GM12878 (cell line): Measurements from ENCODE around the gene NACAD. TPM values are rescaled to one million over a fixed set of nuclear protein-coding genes. Genes with fewer than 3 reads are reported as not detected.

Experiments used
- ATAC-seq: fragments of 200-7000 bp; cut with Tn5 transposase; 3 replicates; pipeline ENCODE4 v1.9.1; 2020; ENCODE audit warnings: mild to moderate bottlenecking, moderate library complexity
- BruUV-seq: library from RNA; stranded (reverse); fragments of 400-500 nt; replicated peaks from 2 replicates; lab custom pipeline; 2021; lab: Mats Ljungman, UMichigan
- CTCF ChIA-PET: fragments of 300-600 bp; sonication (Branson Sonifier 250); formaldehyde crosslinking; extraction: SDS; loops from one replicate; lab custom pipeline; 2021; ENCODE audit warnings: inconsistent platforms; lab: Yijun Ruan, JAX
- POLR2A ChIA-PET: fragments of 350-600 bp; formaldehyde crosslinking; extraction: SDS; loops from one replicate; lab custom pipeline; 2021; ENCODE audit warnings: inconsistent platforms; lab: Charles Lee
- RAD21 ChIA-PET: fragments of 300-600 bp; sonication (Branson Sonifier 250); formaldehyde crosslinking; loops from one replicate; lab custom pipeline; 2023; ENCODE audit warnings: antibody characterized with exemption; ENCODE audit not compliant: unreplicated experiment; lab: Charles Lee
- SMC1A ChIA-PET: fragments of 300-600 bp; sonication (Branson Sonifier 250); formaldehyde crosslinking; loops from one replicate; lab custom pipeline; 2023; ENCODE audit not compliant: unreplicated experiment, uncharacterized antibody; lab: Charles Lee
- DNase-seq: peaks from one replicate; pipeline ENCODE4 v3.0.0-alpha.2; 2011; ENCODE audit warnings: low read depth, low spot score
- FAIRE-seq: peaks from 3 replicates; lab custom pipeline; 2011; peaks lifted over from hg19 to GRCh38; lab: Jason Lieb, UNC
- H2AFZ ChIP-seq: 2 replicates; pipeline ENCODE4 v1.6.0; 2011; ENCODE audit warnings: low read depth, low read length, control low read depth; ENCODE audit not compliant: control insufficient read depth
- H3K27ac ChIP-seq: 2 replicates; pipeline ENCODE4 v1.5.1; 2011; ENCODE audit warnings: control low read depth; ENCODE audit not compliant: control insufficient read depth, insufficient read depth
- H3K27me3 ChIP-seq, 2 experiments: replicated peaks in 1 of 2; 2 replicates each; pipeline versions ENCODE4 v1.6.0 to v1.6.1; 2011; ENCODE audit warnings: low read length in 1 of 2; ENCODE audit not compliant: control insufficient read depth in 2 of 2, insufficient read depth in 2 of 2
- H3K36me3 ChIP-seq, 2 experiments: 2 replicates each; pipeline ENCODE4 v1.5.1; 2011; ENCODE audit warnings: low read length in 1 of 2; ENCODE audit not compliant: control insufficient read depth in 2 of 2, insufficient read depth in 2 of 2
- H3K4me1 ChIP-seq: 2 replicates; pipeline ENCODE4 v1.6.1; 2011; ENCODE audit warnings: mild to moderate bottlenecking, low read length, moderate library complexity, mixed read lengths; ENCODE audit not compliant: control insufficient read depth, insufficient read depth
- H3K4me2 ChIP-seq: 2 replicates; pipeline ENCODE4 v1.6.0; 2011; ENCODE audit warnings: control low read depth; ENCODE audit not compliant: control insufficient read depth, insufficient read depth
- H3K4me3 ChIP-seq: fragments of 200-600 bp; sonication (generic); 2 replicates; pipeline ENCODE4 v1.5.1; 2016
- H3K79me2 ChIP-seq: 2 replicates; pipeline ENCODE4 v1.6.0; 2011; ENCODE audit warnings: low read length; ENCODE audit not compliant: control insufficient read depth, insufficient read depth
- H3K9ac ChIP-seq: 2 replicates; pipeline ENCODE4 v1.8.0; 2011; ENCODE audit warnings: low read length, control low read depth, mixed read lengths; ENCODE audit not compliant: control insufficient read depth, insufficient read depth
- H3K9me3 ChIP-seq: replicated peaks from 3 replicates; pipeline ENCODE4 v1.5.1; 2011; ENCODE audit warnings: mild to moderate bottlenecking, low read length; ENCODE audit not compliant: control insufficient read depth, insufficient read depth
- H4K20me1 ChIP-seq: 2 replicates; pipeline ENCODE4 v1.6.0; 2011; ENCODE audit not compliant: control insufficient read depth, insufficient read depth
- CTCF ChIP-seq, 3 experiments: IDR thresholded peaks in 2 of 3; conservative IDR thresholded peaks in 1 of 3; 2 replicates each; pipeline ENCODE4 v1.5.1; 2011; ENCODE audit warnings: low read depth in 3 of 3, low read length in 3 of 3, mild to moderate bottlenecking in 3 of 3, control low read depth in 2 of 3, moderate library complexity in 2 of 3, inconsistent platforms in 1 of 3, mixed read lengths in 1 of 3; ENCODE audit not compliant: control insufficient read depth in 2 of 3, insufficient read depth in 1 of 3; ENCODE audit errors: extremely low read depth in 1 of 3
- EED ChIP-seq: sonication (generic); IDR thresholded peaks from 2 replicates; pipeline ENCODE4 v1.6.1; 2016; ENCODE audit warnings: antibody characterized with exemption, low read depth
- JUNB ChIP-seq: IDR thresholded peaks from 2 replicates; pipeline ENCODE4 v1.6.1; 2016; ENCODE audit warnings: antibody characterized with exemption, mild to moderate bottlenecking
- MLLT1 ChIP-seq: fragments of 450-650 bp; IDR thresholded peaks from 2 replicates; pipeline ENCODE4 v1.6.1; 2016; ENCODE audit warnings: mild to moderate bottlenecking
- NBN ChIP-seq: fragments of 450-650 bp; IDR thresholded peaks from 2 replicates; pipeline ENCODE4 v1.6.1; 2016
- RBBP5 ChIP-seq: fragments of 200-600 bp; sonication (generic); conservative IDR thresholded peaks from 2 replicates; pipeline ENCODE4 v1.6.1; 2016
- RUNX3 ChIP-seq: IDR thresholded peaks from 2 replicates; pipeline ENCODE4 v1.6.1; 2012; ENCODE audit warnings: low read length, inconsistent platforms
- SP1 ChIP-seq: IDR thresholded peaks from one replicate; pipeline ENCODE4 v1.6.1; 2011; ENCODE audit warnings: low read depth, low read length
- SRF ChIP-seq, 2 experiments: IDR thresholded peaks; 2 replicates each; pipeline ENCODE4 v1.6.1; 2011; ENCODE audit warnings: low read depth in 2 of 2, low read length in 2 of 2, mild to moderate bottlenecking in 1 of 2, moderate library complexity in 1 of 2
- STAT3 ChIP-seq: IDR thresholded peaks from 2 replicates; pipeline ENCODE4 v1.6.1; 2011; ENCODE audit warnings: low read depth, low read length, improper control_type of control experiment
- SUZ12 ChIP-seq: fragments of 200-600 bp; sonication (generic); IDR thresholded peaks from one replicate; pipeline ENCODE4 v1.6.1; 2018; ENCODE audit warnings: antibody characterized with exemption, mild to moderate bottlenecking; ENCODE audit not compliant: unreplicated experiment
- YY1 ChIP-seq: IDR thresholded peaks from 2 replicates; pipeline ENCODE4 v1.6.1; 2011; ENCODE audit warnings: low read depth, mild to moderate bottlenecking, low read length
- ZBED1 ChIP-seq: IDR thresholded peaks from 2 replicates; pipeline ENCODE4 v1.6.1; 2016; ENCODE audit warnings: borderline replicate concordance
- ZBTB40 ChIP-seq: fragments of 450-650 bp; IDR thresholded peaks from 2 replicates; pipeline ENCODE4 v1.6.1; 2016; ENCODE audit warnings: mild to moderate bottlenecking, moderate library complexity, borderline replicate concordance
- WGBS: methylation state at CpG from one replicate; pipeline ENCODE4 v1.1.6; 2016; ENCODE audit warnings: low lambda C conversion rate; ENCODE audit not compliant: insufficient replicate concordance, insufficient coverage; ENCODE audit errors: missing lambda C conversion rate; 5-methylcytosine and 5-hydroxymethylcytosine counted together
- in situ Hi-C: fragments of 300-500 bp; cut with MboI; formaldehyde crosslinking; loops from 9 replicates; pipeline ENCODE4 v1.14.3; 2018; ENCODE audit warnings: mixed read lengths
- intact Hi-C: fragments of 100-400 bp; cut with micrococcal nuclease; formaldehyde crosslinking; loops from one replicate; pipeline ENCODE4 v1.14.2; 2022; ENCODE audit not compliant: unreplicated experiment
- polyA plus RNA-seq, 11 experiments: library from polyadenylated mRNA; depleted of rRNA in 4 of 11; unstranded in 6 of 11; stranded (reverse) in 5 of 11; fragments of >200 nt; fragmentation: Nextera tagmentation in 4 of 11; fragmentation: Illumina TruSeq in 1 of 11; extraction: Ambion mirVana in 4 of 11; extraction: Trizol in 1 of 11; gene quantifications; 1 replicate in 1 of 11; 2 replicates in 10 of 11; pipeline versions ENCODE4 v1.2.1 to v1.2.3, GENCODE V29; 2011 to 2016; ENCODE audit warnings: inconsistent platforms in 2 of 11, missing spikeins in 2 of 11, low read depth in 1 of 11
- total RNA-seq, 4 experiments: library from RNA; depleted of rRNA in 3 of 4; stranded (reverse); fragments of >200 nt in 3 of 4; fragmentation: Illumina TruSeq in 1 of 4; extraction: Trizol in 1 of 4; gene quantifications; 2 replicates each; pipeline versions ENCODE4 v1.2.1 to v1.2.3, GENCODE V29; 2013 to 2021

The NACAD gene
- total and polyA plus RNA-seq, 10 of the 15 experiments (the other 5 are each of a cell fraction or from before 2014, with no cell fraction given), result not detected

- no peaks in the 10 kb centered on the region for H3K36me3 ChIP-seq
- H3K4me1 ChIP-seq, result peaks cover 4% of the 10 kb centered on the region; the same call in 1 of the 2 replicates
- no peaks in the 10 kb centered on the region for H4K20me1 ChIP-seq
- RAD21 ChIA-PET, result interaction anchor here (0.8 to 6.3 kb wide), 32 partner anchors 9 to 548 kb away, joined by 3 to 121 read pairs (median 4); partner anchors contain the start of genes H2AZ2, PURB and TBRG4
- POLR2A ChIA-PET, result interaction anchor here (1.0 to 1.3 kb wide), 4 partner anchors 151 to 252 kb away, joined by 3 to 5 read pairs (median 4); no protein-coding TSS in a partner anchor
- BruUV-seq, result no TSS peak
- CTCF ChIA-PET, result interaction anchor here (0.6 to 6.5 kb wide), 56 partner anchors 9 to 554 kb away, joined by 3 to 219 read pairs (median 5); partner anchors contain the start of genes H2AZ2 and TBRG4
- H3K9me3 ChIP-seq, result no peaks in the 10 kb centered on the region; the same call in 2 of the 3 replicates
- WGBS, result 43% methylated on average over 9 of the region's 9 CpGs
- intact Hi-C loops (loop anchor here (1.0 to 2.0 kb wide), 4 partner anchors 163 to 548 kb away; no protein-coding TSS in a partner anchor), in situ Hi-C loops (loop anchor here (5.0 to 10.0 kb wide), 3 partner anchors 162 to 549 kb away; partner anchors contain the start of gene MYO1G)
- H3K27ac ChIP-seq, result no peak overlapping the region
- DNase-seq (peak; percentile 41), FAIRE-seq (peak; percentile 85), ATAC-seq (peak; percentile 86)
- H3K4me2 ChIP-seq, result no peak overlapping the region
- SMC1A ChIA-PET, result interaction anchor here (0.7 to 5.6 kb wide), 37 partner anchors 8 to 562 kb away, joined by 3 to 105 read pairs (median 4); partner anchors contain the start of genes DDX56, H2AZ2 and MYO1G
- H3K27me3 ChIP-seq, result no peaks in the 10 kb centered on the region
- no peak overlapping the region for H3K4me3 ChIP-seq
- no peaks in the 10 kb centered on the region for H3K79me2 ChIP-seq
- no peak overlapping the region for H2AFZ ChIP-seq
- H3K9ac ChIP-seq, result no peak overlapping the region
- TF ChIP-seq RUNX3, result peak; percentile 97
- TF ChIP-seq ZBTB40, result no peak
- no peak for TF ChIP-seq MLLT1
- 0 out of 2 replicates have a peak, but pooled peaks have one; percentile 20 for TF ChIP-seq NBN
- TF ChIP-seq STAT3, result no peak
- peak; percentile 62 for TF ChIP-seq YY1
- TF ChIP-seq SRF (IDR thresholded peaks at IDR 0.05; ENCODE audit: low read depth in 2 of 2, low read length in 2 of 2), result no peak
- no peak for TF ChIP-seq SP1
- no peak for TF ChIP-seq ZBED1
- peak; percentile 81 to 94 (median 84) for TF ChIP-seq CTCF (IDR thresholded peaks at IDR 0.05 in 2 of 3, conservative IDR thresholded peaks at IDR 0.05 in 1 of 3; ENCODE audit: control insufficient read depth in 2 of 3, extremely low read depth in 1 of 3, insufficient read depth in 1 of 3, low read depth in 3 of 3, low read length in 3 of 3)
- TF ChIP-seq RBBP5, result no peak
- TF ChIP-seq EED, result no peak
- no peak for TF ChIP-seq JUNB
- no peak for TF ChIP-seq SUZ12
These were observed 47.6 kb upstream of the NACAD start for GRCh38 chr7:45136106-45137060.
